Thoracic aorta (tissue), 2 donors: ENCODE results near the gene UPK1A. TPM values are rescaled to one million over a fixed set of nuclear protein-coding genes. Genes with fewer than 3 reads are reported as not detected.

Experiments used
- ATAC-seq: fragments of 150-250 bp; one replicate; pipeline ENCODE4 v1.8.0; 2017; ENCODE audit warnings: low read depth; ENCODE audit not compliant: insufficient number of reproducible peaks, low FRiP score
- DNase-seq: peaks from one replicate; pipeline ENCODE4 v3.0.0-alpha.2; 2020; ENCODE audit warnings: low spot score
- H3K27ac ChIP-seq, 2 donors: fragments of 200-600 bp; sonication (generic); 1 replicate in 1 of 2; 2 replicates in 1 of 2; pipeline ENCODE4 v1.5.1; 2016; ENCODE audit warnings: mild to moderate bottlenecking in 2 of 2, moderate library complexity in 2 of 2
- H3K27me3 ChIP-seq: fragments of 200-600 bp; sonication (generic); replicated peaks from 2 replicates; pipeline ENCODE4 v1.6.0; 2016; ENCODE audit warnings: mild to moderate bottlenecking; ENCODE audit not compliant: insufficient read depth
- H3K36me3 ChIP-seq: fragments of 200-600 bp; sonication (generic); one replicate; pipeline ENCODE4 v1.5.1; 2016
- H3K4me1 ChIP-seq, 2 donors: fragments of 200-600 bp; sonication (generic); 1 replicate in 1 of 2; 2 replicates in 1 of 2; pipeline versions ENCODE4 v1.5.1 to v1.6.0; 2016; ENCODE audit warnings: low read depth in 2 of 2, mild to moderate bottlenecking in 1 of 2; ENCODE audit not compliant: control insufficient read depth in 1 of 2
- H3K4me3 ChIP-seq: fragments of 200-600 bp; sonication (generic); 2 replicates; pipeline ENCODE4 v1.5.1; 2016; ENCODE audit warnings: mild to moderate bottlenecking
- H3K9me3 ChIP-seq: fragments of 200-600 bp; sonication (generic); 2 replicates; pipeline ENCODE4 v1.5.1; 2016
- total RNA-seq, 2 donors: library from RNA; depleted of rRNA; stranded (reverse); fragments of >200 nt; gene quantifications; one replicate each; pipeline versions ENCODE4 v1.1.0 to v1.2.3, GENCODE V29; 2016
- TF ChIP-seq, protein P1 (sequence below): fragments of 200-600 bp; sonication (generic); IDR thresholded peaks from one replicate; pipeline ENCODE4 v1.5.1; 2019; ENCODE audit warnings: antibody characterized with exemption

UPK1A gene
- total RNA-seq, 2 donors from 2014 or later: not detected

DNA sequence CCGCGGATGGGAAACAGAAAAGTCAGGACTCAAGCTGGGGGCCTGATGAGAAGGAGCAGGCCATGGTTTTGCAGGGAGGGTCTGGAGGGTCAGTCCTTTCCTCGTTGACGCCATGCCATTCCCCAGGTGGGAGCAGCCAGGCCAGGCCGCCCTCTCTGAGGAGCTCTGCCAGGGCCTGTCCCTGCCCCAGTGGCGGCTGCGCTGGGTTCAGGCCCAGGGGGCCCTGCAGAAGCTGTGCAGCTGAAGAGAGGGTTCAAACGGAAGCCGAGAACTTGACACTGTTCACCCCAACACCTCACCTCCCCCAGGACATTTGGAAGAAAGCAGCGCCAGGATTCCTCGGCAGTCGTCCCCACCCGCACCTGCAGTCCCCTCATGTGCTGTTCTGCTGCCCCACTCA lies 43.6 kb upstream of the UPK1A start:
- no peak for ATAC-seq
- TF ChIP-seq, protein P1, sequence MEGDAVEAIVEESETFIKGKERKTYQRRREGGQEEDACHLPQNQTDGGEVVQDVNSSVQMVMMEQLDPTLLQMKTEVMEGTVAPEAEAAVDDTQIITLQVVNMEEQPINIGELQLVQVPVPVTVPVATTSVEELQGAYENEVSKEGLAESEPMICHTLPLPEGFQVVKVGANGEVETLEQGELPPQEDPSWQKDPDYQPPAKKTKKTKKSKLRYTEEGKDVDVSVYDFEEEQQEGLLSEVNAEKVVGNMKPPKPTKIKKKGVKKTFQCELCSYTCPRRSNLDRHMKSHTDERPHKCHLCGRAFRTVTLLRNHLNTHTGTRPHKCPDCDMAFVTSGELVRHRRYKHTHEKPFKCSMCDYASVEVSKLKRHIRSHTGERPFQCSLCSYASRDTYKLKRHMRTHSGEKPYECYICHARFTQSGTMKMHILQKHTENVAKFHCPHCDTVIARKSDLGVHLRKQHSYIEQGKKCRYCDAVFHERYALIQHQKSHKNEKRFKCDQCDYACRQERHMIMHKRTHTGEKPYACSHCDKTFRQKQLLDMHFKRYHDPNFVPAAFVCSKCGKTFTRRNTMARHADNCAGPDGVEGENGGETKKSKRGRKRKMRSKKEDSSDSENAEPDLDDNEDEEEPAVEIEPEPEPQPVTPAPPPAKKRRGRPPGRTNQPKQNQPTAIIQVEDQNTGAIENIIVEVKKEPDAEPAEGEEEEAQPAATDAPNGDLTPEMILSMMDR: no peak
- H3K4me3 ChIP-seq: no peak overlapping the region
- no peak for DNase-seq
- no peaks in the 10 kb centered on the region for H3K27me3 ChIP-seq
- no peaks in the 10 kb centered on the region for H3K36me3 ChIP-seq
- H3K9me3 ChIP-seq: no peaks in the 10 kb centered on the region
- H3K27ac ChIP-seq: no peak overlapping the region
- H3K4me1 ChIP-seq: no peaks in the 10 kb centered on the region

DNA sequence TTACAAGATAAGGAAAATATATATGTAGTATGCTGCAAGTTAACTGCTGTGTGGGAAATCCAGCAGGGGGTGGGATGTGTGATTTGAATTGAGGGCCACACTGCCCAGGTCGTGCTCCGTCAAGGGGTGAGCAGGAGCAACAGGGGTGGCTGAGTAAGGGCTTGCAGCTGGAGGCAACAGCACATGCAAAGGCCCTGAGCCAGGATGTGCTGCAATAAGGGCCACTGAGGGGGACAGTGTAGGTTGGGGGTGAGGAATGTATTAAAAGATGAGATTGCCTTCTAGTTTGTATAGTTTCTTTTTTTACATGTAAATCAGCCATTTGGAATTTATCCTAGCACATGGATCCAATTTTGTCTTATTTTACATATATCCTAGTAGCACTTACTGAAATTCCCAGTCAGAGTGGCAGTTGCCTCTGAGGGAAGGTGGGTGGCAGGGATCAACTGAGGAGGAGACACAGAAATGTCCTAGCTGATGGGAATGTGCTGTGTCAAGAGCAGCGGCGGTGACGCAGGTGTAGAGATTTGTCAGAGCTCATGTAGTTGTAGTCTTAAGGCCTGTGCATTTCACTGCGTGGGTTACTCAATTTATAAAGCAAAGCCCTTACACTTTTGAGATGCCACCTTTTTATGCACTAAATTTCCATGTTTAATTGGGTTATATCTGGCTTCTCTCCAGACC lies 42.8 kb upstream of the UPK1A start:
- no peak overlapping the region for H3K4me3 ChIP-seq
- DNase-seq: no peak
- no peaks in the 10 kb centered on the region for H3K27me3 ChIP-seq

DNA sequence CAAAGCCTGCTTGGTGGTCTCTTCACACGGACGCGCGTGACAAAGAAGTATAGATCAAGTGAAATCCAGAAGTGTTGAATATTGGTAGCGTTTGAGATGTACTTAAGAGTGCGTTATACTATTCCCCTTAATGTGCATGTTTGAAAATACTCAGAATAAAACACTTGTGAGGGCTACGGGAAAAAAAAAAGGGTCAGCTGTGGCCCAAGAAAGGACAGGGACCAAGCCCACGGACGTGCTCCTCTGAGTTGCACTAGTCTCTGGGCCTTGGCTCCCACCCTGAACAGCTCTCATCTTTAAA lies 38.1 kb upstream of the UPK1A start:
- DNase-seq: no peak
- Histone ChIP-seq H3K36me3 (peaks cover 17% of the 10 kb centered on the region), H3K4me1 (peaks cover 11 to 17% of the 10 kb centered on the region in 2 donors), H3K27me3 (no peaks in the 10 kb centered on the region), H3K4me3 (peak overlapping the region; percentile 92), H3K9me3 (no peaks in the 10 kb centered on the region), H3K27ac (peak overlapping the region; percentile 78 to 91)
- TF ChIP-seq, protein P1: no peak
- ATAC-seq: no peak

More for the DNA sequence above, 42.8 kb upstream of the UPK1A start:
- TF ChIP-seq, protein P1: no peak
- no peaks in the 10 kb centered on the region for H3K36me3 ChIP-seq
- H3K4me1 ChIP-seq: peaks cover 3 to 6% of the 10 kb centered on the region in 2 donors
- H3K9me3 ChIP-seq: no peaks in the 10 kb centered on the region
- ATAC-seq: no peak
- H3K27ac ChIP-seq: no peak overlapping the region

DNA sequence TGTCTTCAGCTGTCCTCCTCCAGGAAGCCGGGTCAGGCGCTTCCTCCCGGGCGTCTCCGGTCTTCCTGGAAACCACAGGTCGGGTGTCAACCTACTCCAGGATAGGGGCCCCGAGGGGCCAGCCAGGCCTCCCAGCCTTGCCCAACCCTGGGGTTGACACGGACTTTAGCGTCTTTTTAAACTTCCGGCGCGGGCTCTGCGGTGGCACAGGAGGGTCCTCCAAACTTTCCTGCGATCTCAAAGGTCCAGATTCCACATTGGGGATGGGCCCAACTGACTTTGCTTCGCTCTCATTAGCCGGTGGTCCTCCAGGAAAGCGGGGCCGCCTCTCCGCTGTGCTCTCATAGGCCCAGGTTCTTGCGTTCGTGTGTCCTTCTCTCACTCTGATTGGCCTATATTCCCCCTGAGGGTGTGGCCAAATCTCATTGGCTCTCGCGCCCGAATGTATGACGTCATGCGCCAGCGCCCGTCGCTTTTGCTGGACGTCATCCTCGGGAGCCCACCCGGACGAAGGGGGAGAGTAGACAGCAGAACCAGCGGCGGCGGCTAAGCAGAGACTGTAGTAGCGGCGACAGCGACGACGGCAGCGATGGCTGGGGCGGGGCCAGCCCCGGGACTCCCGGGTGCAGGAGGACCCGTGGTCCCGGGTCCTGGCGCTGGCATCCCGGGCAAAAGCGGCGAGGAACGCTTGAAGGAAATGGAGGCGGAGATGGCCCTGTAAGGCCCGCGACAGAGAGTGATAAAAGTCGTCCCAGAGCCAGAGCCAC lies 37.6 kb upstream of the UPK1A start, which contains the start of gene RBM42:
Gene RBM42 (plus strand): TSS at position 472 of the 767 bp plus-strand sequence. CDS start 118 bp downstream, at position 590.
- H3K4me1 ChIP-seq: peaks cover 11 to 17% of the 10 kb centered on the region in 2 donors
- no peaks in the 10 kb centered on the region for H3K9me3 ChIP-seq
- peak within 1 kb of the TSS; percentile 92 for H3K4me3 ChIP-seq
- TF ChIP-seq, protein P1: no peak
- peak within 1 kb of the TSS; percentile 78 to 91 for H3K27ac ChIP-seq
- peak; percentile 96 for DNase-seq
- H3K36me3 ChIP-seq: peaks cover 23% of the 10 kb centered on the region
- no peaks in the 10 kb centered on the region for H3K27me3 ChIP-seq
- peak; percentile 100 for ATAC-seq

DNA sequence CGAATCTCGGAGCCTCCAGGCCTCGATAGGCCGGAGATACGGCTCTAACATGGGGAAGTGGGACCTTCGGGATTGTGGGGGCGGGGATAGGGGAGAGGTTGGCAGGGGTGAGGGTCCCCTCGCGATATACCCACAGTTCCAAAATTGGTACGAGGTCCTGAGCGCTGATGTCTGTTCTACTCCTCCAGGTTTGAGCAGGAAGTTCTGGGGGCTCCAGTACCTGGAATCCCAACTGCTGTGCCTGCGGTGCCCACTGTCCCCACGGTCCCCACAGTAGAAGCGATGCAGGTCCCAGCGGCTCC lies 37.0 kb upstream of the UPK1A start:
- H3K4me1 ChIP-seq: peaks cover 11 to 17% of the 10 kb centered on the region in 2 donors
- TF ChIP-seq, protein P1: no peak
- H3K36me3 ChIP-seq: peaks cover 28% of the 10 kb centered on the region
- DNase-seq (no peak), ATAC-seq (no peak)
- peak overlapping the region; percentile 92 for H3K4me3 ChIP-seq
- H3K27ac ChIP-seq: peak overlapping the region; percentile 78 to 91
- no peaks in the 10 kb centered on the region for H3K9me3 ChIP-seq
- H3K27me3 ChIP-seq: no peaks in the 10 kb centered on the region
